GM19351 (cell line): ENCODE measurements around the gene PLEKHM3.

Experiments used
- ATAC-seq: cut with Tn5 transposase; IDR thresholded peaks from one replicate; pipeline ENCODE4 v1.9.1; 2021; ENCODE audit warnings: mild to moderate bottlenecking, moderate library complexity; ENCODE audit not compliant: unreplicated experiment

Gene PLEKHM3

DNA sequence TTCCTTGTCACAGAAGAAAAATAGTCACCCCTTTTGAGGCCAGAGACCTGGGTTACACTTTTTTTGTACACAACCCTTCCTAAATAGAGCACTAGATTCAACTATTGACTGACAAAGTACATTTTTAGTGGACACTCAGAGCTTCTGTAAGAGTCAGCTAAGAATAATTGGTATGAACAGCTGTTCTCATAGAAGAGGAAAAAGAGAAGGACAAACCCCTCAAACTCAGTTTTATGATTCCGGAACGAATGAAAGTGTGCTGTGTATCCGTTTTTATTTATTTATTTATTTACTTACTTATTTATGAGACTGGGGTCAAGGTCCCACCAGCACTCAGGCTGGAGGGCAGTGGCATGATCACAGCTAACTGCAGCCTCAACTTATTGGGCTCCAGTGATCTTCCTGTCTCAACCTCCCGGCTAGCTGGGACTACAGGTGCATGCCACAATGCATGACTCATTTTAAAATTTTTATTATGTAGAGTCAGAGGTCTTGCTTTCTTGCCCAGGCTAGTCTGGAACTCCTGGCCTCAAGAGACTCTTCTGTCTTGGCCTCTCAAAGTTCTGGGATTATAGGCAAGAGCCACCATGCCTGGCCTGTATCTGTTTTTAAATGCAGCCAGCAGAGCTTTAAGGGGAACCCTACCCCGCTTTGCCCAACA is 219.6 kb downstream of the PLEKHM3 start:
- no peak for ATAC-seq

- ATAC-seq: no peak
Observed at GRCh38 chr2:207802650-207803049, 222.7 kb downstream of the PLEKHM3 start.

DNA sequence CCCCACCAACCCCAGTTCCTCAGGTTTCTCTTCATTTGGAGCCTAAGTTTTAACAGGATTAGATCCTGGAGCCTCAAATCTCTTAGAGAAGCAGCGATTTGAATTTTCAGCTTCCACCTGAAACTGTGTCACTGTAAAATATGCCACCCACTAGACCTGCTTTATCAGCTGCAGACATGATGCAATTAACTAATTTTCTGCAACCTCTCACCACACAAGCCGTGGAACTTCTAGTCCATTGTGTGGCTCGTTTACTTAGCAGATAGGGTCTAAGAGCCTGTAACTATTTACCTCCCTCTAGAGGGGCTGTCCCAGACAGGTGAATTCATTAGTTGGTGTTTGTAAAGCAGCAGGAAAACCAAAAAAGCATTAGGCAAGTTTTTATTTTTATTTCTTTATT is 224.1 kb downstream of the PLEKHM3 start:
- no peak for ATAC-seq

DNA sequence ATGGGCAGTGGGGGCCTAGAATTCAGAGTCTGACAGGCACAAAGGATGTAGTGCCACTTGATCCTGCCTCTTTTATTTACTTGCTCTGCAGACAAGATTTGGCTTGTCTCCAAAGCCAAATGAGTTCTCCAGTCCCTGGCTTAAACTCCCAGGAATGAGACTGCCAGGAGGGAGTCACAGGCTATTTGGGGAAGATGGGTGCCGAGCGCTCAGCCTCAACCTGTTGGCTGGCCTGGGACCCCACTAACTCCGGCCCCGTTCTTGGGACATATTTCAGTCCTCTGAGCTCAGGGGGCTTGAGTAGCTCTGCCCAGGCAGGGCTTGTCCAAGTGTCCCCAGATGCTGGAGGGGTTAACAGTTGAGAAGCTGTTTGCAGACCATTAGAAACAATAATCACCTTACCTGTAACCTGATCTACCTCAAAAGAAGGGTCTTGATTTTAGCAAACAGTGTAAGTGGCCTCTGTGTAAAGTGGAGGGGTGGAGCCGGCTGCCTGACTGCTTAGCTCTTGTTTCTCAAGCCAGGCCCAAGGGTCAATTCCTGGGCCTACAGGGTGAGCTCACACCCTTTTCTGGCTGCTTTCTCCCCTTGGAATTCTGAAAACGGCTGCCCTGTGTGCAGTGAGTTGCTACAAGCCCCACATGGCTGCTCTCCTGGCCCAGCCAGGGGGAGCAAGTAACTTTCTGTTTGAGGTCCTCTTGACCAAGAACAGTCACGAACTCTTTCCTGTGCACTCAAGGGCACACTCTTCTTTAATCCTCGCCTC is 228.6 kb downstream of the PLEKHM3 start:
- no peak for ATAC-seq

DNA sequence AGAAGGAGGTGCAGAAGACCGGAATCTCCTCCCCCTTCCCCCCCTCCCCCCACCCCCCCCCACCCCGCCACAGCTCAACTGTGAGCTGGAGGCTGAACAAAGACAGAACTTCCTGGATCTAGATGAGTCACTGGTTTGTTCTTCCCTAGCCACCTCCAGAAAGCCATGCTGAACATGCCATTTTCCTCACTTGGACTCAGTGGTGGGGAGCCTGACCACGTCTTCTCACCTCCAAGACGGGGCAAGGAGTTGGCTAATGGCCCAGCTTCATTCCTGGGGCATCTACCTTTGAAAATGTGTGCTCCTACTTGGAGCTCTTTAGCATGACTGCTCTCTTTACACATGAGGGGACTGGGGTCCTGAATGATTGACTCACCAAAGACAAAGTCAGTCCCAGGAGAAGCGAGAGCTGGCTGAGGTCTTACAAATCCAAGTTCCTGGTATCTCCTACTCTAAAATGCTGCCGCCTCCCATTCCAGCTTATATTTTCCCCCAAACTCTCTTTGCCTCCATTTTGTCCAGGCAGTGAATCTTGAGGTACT is 233.0 kb downstream of the PLEKHM3 start:
- no peak for ATAC-seq

DNA sequence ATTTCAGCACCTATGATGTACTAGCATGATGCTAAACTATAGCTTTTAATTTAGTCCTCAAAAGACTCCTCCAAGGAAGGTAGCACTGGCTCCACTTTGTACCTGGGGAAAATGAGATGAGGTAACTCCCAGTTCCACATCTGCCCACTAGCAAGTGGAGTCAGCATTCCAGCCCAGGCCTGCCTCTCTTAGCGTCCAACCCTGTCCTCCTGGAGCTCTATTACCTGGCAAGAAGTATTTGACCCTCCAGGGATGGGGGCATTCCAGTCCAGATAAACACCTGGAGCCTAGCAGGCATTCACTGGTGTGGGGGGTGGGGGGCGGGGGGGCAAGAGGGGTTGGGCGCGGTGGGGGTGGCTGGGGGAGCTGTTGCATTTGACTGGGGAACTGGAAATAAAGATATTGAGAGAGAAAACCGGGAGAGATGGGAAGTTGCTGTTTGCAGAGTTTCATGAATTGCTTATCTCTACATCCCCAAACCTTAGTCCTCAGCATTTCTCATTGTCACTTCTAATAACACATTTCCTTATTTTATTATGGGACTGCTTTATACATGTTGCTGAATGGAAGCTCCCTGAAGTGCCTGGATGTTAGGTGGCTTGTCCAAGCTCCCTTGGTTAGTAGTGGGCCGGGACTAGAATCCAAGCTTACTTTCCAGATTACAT is 233.6 kb downstream of the PLEKHM3 start:
- ATAC-seq: no peak

DNA sequence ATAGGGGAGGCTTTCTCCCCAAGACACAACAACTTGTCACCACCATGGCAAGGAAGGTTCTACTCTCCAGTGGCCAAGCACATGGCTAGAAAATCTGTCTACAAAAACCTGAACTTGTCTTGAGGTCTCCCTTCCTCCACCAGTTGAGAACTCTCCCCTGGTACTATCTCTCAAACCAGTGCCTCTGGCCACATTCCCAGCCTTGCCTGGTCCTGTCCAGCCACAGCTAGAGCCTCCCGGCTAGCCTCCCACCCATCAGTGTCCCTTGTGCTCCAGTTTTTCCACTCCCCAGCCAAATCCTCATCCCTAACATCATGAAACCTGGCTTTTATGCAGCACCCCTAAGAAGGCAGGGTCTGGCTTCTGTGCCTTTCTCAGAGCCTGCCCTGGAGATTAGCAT is 234.4 kb downstream of the PLEKHM3 start:
- ATAC-seq: no peak

- ATAC-seq: no peak
Observed at GRCh38 chr2:207787800-207788199, 237.5 kb downstream of the PLEKHM3 start.

DNA sequence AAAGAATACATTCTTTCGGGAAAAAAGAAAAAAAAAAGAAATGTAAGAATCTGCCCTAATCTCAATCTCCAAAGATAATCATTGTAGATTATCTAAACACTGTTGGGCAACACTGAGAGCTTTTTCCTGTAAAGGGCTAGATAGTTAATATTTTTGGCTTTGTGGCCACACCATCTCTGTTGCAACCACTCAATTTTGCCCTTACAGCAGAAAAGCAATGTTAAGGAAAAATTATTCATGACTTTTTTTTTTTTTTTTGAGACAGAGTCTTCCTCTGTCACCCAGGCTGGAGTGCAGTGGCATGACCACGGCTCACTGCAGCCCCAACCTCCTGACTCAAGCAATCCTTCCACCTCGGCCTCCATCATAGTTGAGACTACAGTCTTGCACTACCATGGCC is 238.3 kb downstream of the PLEKHM3 start:
- no peak for ATAC-seq

DNA sequence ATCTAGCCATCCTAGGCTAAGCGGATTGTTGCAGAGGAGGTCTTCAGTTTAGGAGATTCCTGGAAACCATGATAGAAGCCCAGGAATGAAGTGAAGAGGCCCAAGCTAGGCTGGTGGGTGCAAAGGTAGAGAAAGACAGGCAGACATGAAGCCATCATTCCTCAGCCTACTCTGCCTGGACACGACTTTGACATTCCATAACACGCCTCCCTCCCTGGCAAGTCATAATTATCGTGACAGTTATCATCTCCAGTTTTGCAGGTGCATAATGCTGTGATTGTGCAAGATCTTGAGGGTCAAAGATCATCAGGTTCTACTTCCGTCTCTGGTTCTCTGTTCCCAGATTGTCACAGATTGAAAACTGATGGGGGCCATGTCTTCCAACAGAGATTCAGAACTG is 240.4 kb downstream of the PLEKHM3 start:
- no peak for ATAC-seq

GRCh38 chr2:207783514-207783913 is 241.8 kb downstream of the PLEKHM3 start:
- no peak for ATAC-seq

DNA sequence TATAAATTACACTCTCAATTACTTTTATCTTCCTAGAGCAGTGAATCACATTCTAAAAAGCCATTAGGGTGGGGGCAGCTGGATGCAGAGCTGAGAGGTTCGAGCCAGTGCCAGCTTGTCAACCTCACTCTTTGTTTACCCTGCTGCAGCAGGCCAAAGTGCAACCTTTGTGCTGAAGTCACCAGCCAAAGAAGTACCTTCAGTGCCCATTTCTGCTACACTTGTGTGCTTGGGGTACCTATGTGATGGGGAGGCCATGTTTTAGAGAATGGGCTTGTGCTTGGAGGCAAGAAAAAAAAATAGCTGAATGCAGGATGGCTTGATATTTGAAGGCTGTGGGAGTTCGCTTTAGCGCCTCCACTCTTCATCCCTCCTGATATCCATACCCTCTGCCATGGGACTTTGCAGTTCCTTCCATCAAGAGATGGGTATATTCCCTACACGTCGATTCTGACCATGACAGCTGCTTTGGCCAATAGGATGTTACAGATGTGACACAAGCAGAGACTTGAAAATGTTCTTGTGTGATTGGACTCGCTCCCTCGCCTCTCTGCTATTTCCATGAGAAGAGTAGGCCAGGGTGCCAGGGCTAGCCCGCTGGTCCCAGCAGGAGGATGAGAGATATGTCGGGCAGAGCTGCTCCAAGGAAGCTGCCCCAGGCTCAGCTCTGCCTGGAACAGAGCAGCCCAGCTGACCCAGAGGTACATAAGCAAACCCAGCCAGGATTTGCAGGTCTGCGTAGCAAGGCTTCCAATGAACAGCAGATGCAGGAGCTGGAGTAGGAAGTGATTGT is 242.9 kb downstream of the PLEKHM3 start:
- no peak for ATAC-seq

- ATAC-seq: no peak
Observed at GRCh38 chr2:207779523-207779922, 245.8 kb downstream of the PLEKHM3 start.

- ATAC-seq: no peak
Observed at GRCh38 chr2:207778298-207778882, 246.9 kb downstream of the PLEKHM3 start.

- no peak for ATAC-seq
Observed at GRCh38 chr2:207777124-207777523, 248.2 kb downstream of the PLEKHM3 start.

DNA sequence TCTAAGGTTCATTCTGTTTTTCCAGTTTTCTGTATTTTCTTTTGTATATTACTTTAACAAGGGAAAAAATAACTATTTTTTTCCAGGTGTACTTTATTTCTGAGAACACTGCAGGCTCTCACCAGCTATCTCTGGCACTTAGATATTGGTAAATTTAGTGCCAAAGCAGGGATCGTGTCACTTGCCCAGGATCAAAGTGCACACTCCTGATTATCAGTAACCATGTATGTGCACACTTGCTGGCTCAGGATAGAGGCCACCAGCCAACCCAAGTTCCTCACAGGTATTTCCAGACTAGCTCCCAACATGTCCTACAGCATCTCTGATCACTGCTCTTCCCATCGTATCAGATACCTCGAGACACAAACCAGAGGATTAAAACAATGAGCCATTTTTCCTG is 249.9 kb downstream of the PLEKHM3 start:
- no peak for ATAC-seq

DNA sequence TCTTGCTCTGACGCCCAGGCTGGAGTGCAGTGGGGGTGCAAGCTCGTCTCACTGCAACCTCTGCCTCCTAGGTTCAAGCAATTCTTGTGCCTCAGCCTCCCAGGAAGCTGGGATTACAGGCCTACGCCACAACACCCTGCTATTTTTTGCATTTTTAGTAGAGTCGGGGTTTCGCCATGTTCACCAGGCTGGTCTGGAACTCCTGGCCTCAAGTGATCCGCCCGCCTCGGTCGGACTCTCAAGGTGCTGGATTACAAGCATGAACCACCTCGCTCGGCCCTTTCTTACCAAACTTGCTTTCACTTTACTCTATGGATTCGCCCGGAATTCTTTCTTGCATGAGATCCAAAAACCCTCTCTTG is 252.5 kb downstream of the PLEKHM3 start:
- ATAC-seq: no peak

DNA sequence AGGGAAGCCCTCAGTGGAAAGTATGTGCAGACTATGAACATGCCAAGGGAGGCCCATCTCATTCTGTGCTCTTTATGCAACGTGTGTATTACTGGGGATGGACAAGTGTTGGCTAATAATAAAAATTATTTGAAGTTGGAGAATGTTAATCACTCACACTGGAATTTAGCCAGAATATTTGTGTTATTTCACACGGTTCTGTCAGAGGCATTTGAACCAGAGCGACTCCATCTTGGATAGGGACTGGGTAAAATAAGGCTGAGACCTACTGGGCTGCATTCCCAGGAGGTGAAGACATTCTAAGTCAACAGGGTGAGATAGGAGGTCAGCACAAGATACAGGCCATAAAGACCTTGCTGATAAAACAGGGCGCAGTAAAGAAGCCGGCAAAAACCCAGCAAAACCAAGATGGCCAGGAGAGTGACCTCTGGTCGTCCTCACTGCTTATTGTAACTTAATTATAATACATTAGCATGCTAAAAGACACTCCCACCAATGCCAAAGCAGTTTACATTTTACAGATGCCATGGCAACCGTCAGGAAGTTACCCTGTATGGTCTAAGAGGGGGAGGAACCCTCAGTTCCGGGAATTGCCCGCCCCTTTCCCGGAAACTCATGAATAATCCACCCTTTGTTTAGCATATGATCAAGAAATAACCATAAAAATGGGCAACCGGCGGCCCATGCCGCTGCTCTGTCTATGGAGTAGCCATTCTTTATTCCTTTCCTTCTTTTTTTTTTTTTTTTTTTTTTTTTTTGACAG is 253.1 kb downstream of the PLEKHM3 start:
- no peak for ATAC-seq

- ATAC-seq: no peak
Observed at GRCh38 chr2:207771421-207771820, 253.9 kb downstream of the PLEKHM3 start.
